Neuron (in vitro differentiated cells): ENCODE measurements around the gene RTP4.
"Not testable (repeated sequence)": the region's sequence is repeated elsewhere in the genome, so short reads cannot be mapped to it uniquely, and the experiment has no call there.

Experiments
- H2AFZ ChIP-seq: one replicate; pipeline ENCODE4 v1.6.1; 2013; ENCODE audit warnings: low read depth, mild to moderate bottlenecking, inconsistent platforms, low read length, moderate library complexity
- H3K27me3 ChIP-seq: one replicate; pipeline ENCODE4 v1.6.1; 2013; ENCODE audit warnings: low read length; ENCODE audit not compliant: insufficient read depth
- H3K36me3 ChIP-seq: one replicate; pipeline ENCODE4 v1.6.1; 2013; ENCODE audit warnings: low read length; ENCODE audit not compliant: insufficient read depth
- H3K4me1 ChIP-seq: one replicate; pipeline ENCODE4 v1.6.1; 2013; ENCODE audit warnings: low read length; ENCODE audit not compliant: insufficient read depth
- H3K4me3 ChIP-seq: 2 replicates; pipeline ENCODE4 v1.5.1; 2013; ENCODE audit warnings: mild to moderate bottlenecking, low read length, moderate library complexity
- H3K9me3 ChIP-seq: one replicate; pipeline ENCODE4 v1.6.1; 2013; ENCODE audit warnings: low read length

RTP4 gene

GRCh38 chr3:187385296-187385695 lies 17.1 kb downstream of the RTP4 start:
- H2AFZ ChIP-seq, result no peak overlapping the region
- H3K4me1 ChIP-seq, result no peaks in the 10 kb centered on the region
- H3K27me3 ChIP-seq, result no peaks in the 10 kb centered on the region
- H3K4me3 ChIP-seq, result no peak overlapping the region
- no peaks in the 10 kb centered on the region for H3K36me3 ChIP-seq
- H3K9me3 ChIP-seq, result no peaks in the 10 kb centered on the region

GRCh38 chr3:187396661-187397060 lies 28.5 kb downstream of the RTP4 start:
- Histone ChIP-seq H3K9me3 (no peaks in the 10 kb centered on the region), H2AFZ (no peak overlapping the region), H3K4me1 (no peaks in the 10 kb centered on the region), H3K27me3 (no peaks in the 10 kb centered on the region), H3K4me3 (no peak overlapping the region), H3K36me3 (no peaks in the 10 kb centered on the region)

GRCh38 chr3:187398955-187399354 lies 30.8 kb downstream of the RTP4 start:
- no peaks in the 10 kb centered on the region for H3K27me3 ChIP-seq
- H3K4me1 ChIP-seq, result no peaks in the 10 kb centered on the region
- no peak overlapping the region for H2AFZ ChIP-seq
- H3K36me3 ChIP-seq, result no peaks in the 10 kb centered on the region
- no peaks in the 10 kb centered on the region for H3K9me3 ChIP-seq
- no peak overlapping the region for H3K4me3 ChIP-seq

- H3K4me1 ChIP-seq, result no peaks in the 10 kb centered on the region
- H3K9me3 ChIP-seq, result no peaks in the 10 kb centered on the region
- no peak overlapping the region for H2AFZ ChIP-seq
- no peaks in the 10 kb centered on the region for H3K27me3 ChIP-seq
- H3K36me3 ChIP-seq, result no peaks in the 10 kb centered on the region
- no peak overlapping the region for H3K4me3 ChIP-seq
These were observed 32.6 kb downstream of the RTP4 start for GRCh38 chr3:187400756-187401155.

- H3K36me3 ChIP-seq, result no peaks in the 10 kb centered on the region
- no peak overlapping the region for H3K4me3 ChIP-seq
- H2AFZ ChIP-seq, result no peak overlapping the region
- H3K9me3 ChIP-seq, result no peaks in the 10 kb centered on the region
- H3K4me1 ChIP-seq, result no peaks in the 10 kb centered on the region
- no peaks in the 10 kb centered on the region for H3K27me3 ChIP-seq
These were observed 33.7 kb downstream of the RTP4 start for GRCh38 chr3:187401856-187402255.

GRCh38 chr3:187403768-187404288 lies 35.6 kb downstream of the RTP4 start:
- no peak overlapping the region for H3K4me3 ChIP-seq
- no peaks in the 10 kb centered on the region for H3K4me1 ChIP-seq
- no peaks in the 10 kb centered on the region for H3K27me3 ChIP-seq
- no peak overlapping the region for H2AFZ ChIP-seq
- no peaks in the 10 kb centered on the region for H3K9me3 ChIP-seq
- H3K36me3 ChIP-seq, result no peaks in the 10 kb centered on the region

GRCh38 chr3:187406927-187407326 lies 38.7 kb downstream of the RTP4 start:
- Histone ChIP-seq H3K4me1 (no peaks in the 10 kb centered on the region), H3K9me3 (no peaks in the 10 kb centered on the region), H3K27me3 (no peaks in the 10 kb centered on the region), H3K36me3 (no peaks in the 10 kb centered on the region), H2AFZ (no peak overlapping the region), H3K4me3 (no peak overlapping the region)

GRCh38 chr3:187411991-187412781 lies 44.0 kb downstream of the RTP4 start:
- H2AFZ ChIP-seq, H3K36me3 ChIP-seq, H3K4me1 ChIP-seq, H3K27me3 ChIP-seq, H3K4me3 ChIP-seq, H3K9me3 ChIP-seq: not testable (repeated sequence)
